HG03097 (cell line): ENCODE measurements around the gene B4GAT1.
"Not testable (repeated sequence)": the region's sequence is repeated elsewhere in the genome, so short reads cannot be mapped to it uniquely, and the experiment has no call there.

Source experiments
- ATAC-seq: cut with Tn5 transposase; IDR thresholded peaks from one replicate; pipeline ENCODE4 v1.9.1; 2021; ENCODE audit not compliant: unreplicated experiment, low FRiP score

B4GAT1 gene

GRCh38 chr11:66347425-66348276 lies at the start of gene B4GAT1:
Gene B4GAT1 (minus strand): TSS chr11:66347629. CDS start chr11:66347545, 84 bp downstream.
- no peak for ATAC-seq

- no peak for ATAC-seq
These were observed 46.5 kb upstream of the B4GAT1 start for GRCh38 chr11:66393954-66394353.

GRCh38 chr11:66391322-66391721 lies 43.9 kb upstream of the B4GAT1 start:
- no peak for ATAC-seq

DNA sequence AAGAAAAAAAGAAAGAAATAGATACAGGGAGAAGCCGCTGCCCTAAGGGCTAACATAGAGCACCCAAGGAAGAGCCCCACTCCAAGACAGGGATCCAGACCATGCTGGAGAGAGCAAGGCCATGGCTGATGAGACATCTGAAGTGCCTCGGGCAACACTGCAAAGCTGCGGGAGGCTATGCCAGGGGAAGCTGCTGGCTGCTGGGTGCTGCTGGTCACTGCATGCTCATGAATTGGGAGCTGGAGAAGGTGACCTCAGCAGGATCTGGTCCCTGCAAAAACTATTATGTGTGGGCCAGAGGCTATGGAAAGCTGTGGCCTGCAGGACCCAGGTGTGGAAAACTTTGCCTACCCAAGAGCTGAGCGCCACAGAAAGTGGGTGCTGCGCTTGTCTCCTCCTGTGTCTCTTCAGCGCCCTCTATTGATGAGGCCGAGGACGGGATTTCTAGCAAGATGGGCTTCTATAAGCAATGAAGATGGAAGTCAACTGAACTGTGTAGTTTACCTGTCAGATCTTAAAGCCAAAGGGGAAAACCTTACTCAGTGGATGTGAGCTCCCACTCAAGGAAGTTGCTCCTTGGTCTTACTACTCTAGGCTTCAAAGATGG lies 41.5 kb upstream of the B4GAT1 start:
- no peak for ATAC-seq

GRCh38 chr11:66386171-66387069 lies 39.0 kb upstream of the B4GAT1 start:
- ATAC-seq = no peak

DNA sequence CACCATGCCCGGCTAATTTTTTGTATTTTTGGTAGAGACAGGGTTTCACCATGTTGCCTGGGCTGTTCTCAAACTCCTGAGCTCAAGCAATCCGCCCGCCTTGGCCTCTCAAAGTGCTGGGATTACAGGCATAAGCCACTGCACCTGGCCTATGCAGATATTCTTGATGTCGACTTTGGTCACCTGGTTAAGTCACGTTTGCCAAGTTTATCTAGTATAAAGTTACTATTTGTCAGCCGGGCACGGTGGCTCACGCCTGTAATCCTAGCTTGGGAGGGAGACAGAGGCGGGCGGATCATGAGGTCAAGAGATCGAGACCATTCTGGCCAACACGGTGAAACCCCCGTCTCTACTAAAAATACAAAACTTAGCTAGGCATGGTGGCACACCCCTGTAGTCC lies 36.9 kb upstream of the B4GAT1 start:
- ATAC-seq = not testable (repeated sequence)

DNA sequence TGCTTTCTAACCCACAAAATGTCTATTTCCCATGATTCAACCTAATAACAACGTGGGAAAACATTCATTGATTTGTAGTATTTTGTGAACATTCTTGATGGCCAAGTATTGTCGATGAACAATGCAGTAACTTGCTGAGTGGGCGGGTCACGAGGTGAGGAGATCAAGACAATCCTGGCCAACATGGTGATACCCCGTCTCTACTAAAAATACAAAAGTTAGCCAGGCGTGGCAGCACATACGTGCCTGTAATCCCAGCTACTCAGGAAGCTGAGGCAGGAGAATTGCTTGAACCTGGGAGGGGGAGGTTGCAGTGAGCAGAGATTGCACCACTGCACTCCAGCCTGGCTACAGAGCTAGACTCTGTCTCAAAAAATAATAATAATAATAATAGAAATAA lies 32.8 kb upstream of the B4GAT1 start:
- not testable (repeated sequence) for ATAC-seq

DNA sequence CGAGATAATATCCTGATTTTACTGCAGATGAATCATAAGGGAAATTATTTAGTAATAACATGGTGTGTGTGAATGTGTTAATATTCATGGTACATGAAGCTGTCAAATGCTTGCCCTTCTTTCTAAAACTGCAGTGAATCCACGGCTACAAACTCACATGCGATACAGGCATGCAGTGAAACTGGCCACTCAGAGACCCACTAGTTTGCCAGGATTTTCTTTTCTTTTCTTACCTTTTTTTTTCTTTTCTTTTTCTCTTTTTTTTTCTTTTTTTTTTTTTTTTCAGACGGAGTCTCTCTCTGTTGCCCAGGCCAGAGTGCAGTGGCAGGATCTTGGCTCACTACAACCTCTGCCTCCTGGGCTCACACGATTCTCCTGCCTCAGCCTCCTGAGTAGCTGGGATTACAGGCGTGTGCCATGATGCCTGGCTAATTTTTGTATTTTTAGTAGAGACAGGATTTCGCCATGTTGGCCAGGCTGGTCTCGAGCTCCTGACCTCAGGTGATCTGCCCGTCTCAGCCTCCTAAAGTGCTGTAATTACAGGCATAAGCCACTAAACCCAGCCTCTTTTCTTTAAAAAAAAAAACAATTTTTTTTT lies 26.4 kb upstream of the B4GAT1 start:
- not testable (repeated sequence) for ATAC-seq

GRCh38 chr11:66373265-66373664 lies 25.8 kb upstream of the B4GAT1 start:
- ATAC-seq = no peak

DNA sequence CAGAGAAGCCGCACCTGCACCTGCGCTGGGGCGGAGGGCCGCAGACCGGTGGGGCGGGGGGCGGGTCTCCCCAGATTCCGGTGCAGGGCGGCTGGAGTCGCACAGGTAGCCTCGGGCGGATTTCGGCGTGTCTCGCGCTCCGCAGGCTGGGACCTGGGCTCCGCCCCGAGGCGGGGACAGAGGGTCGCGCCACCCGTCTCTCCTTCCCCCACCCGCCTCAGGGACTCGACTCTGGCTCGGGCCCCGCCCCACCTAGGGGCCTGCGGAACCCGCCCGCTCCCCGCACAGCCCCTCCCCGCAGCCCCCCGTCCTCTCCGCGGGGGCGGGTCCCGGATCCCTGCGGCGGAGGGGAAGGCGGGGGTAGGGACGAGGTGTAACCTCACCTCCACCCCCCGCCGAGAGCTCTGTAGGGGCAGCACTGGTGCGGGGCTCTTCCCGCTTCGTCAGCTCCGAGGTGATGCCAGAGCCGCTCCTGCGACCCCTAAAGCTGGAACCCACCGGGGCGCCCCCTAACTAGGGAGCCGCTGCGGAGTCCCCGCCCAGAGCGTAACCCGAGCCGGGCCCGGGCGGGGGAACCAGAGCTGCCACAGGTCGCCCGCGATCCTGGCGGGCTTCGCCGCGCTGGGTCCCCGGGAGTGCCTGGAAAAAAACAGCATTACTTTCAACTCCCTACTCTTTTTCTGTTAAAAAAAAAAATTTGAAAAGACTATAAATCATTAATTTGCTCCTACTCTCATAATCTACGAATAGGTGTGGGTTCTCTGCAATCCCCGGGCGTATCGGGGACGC lies 24.4 kb upstream of the B4GAT1 start, which contains the start of gene SLC29A2:
Gene SLC29A2 (minus strand): TSS at position 134 of the 789 bp plus-strand sequence. CDS start 169 bp downstream, outside the sequence.
- peak; percentile 54 for ATAC-seq

DNA sequence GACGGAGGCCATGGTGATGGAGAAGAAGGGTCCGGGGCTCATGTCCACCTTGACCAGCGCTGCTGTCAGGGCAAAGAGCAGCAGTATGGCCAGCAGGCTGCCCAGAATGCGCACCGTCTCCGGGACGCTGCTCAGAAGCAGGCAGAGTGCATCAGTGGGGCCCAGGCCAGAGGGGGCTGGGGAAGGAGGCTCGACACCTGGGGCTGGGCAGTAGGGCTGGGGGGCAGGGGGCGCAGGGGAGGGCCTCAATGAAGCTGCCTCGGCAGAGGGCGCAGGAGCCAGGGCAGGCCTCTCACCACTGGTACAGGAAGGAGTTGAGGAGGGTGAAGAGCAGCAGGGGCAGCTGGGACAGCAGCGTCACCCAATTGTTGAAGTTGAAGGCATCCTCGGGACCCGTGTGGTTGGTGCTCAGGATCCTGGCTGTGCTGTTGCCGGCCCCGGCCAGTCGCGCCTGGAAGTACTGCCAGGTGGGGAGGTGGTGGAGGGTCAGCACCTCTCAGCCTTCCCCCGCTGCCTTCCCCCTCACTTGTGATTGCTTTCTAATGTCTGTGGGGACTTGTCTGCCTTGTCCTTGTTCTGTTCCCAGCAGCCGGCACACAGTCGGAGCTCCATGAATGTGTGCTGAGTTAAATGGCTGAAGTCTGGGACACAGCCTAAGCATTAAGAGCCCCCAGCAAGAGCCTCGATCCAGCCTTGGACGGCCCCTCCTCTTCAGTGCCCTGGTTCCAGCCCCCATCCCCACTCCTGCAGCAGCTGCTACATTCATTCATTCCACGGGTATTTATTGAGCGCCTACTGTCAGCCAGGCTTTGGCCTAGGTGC lies 21.9 kb upstream of the B4GAT1 start:
- ATAC-seq = no peak

DNA sequence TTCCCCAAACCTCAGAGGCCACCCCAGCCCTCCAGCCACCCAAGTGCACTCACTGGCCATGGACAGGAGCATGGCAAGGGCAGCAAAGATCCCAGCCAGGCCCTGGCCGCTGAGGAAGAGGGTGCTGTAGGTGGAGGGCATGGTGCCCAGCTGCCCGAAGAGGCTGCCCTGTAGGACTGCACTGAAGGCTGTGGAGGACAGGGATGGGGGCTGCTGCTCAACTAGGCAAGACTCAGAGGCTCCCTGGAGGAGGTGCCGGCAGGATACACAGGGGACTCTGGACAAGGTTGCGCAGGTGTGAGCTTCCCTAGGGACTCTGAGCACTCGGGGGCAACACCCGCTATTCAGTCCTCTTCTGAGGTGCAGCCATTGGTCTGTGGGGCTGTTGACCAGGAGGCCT lies 21.1 kb upstream of the B4GAT1 start:
- no peak for ATAC-seq

- ATAC-seq = no peak
These were observed 20.3 kb upstream of the B4GAT1 start for GRCh38 chr11:66367561-66368312.

GRCh38 chr11:66366844-66367477 lies 19.5 kb upstream of the B4GAT1 start:
- ATAC-seq = no peak

- ATAC-seq = no peak
These were observed 18.5 kb upstream of the B4GAT1 start for GRCh38 chr11:66365711-66366619.

- no peak for ATAC-seq
These were observed 17.7 kb upstream of the B4GAT1 start for GRCh38 chr11:66365166-66365565.
